Trophoblast cell (in vitro differentiated cells and primary cell): ENCODE data around the gene CEBPA.

Experiments
- DNase-seq, 2 donors: peaks; one replicate each; pipeline ENCODE4 v3.0.0-alpha.2; 2016
- H2AFZ ChIP-seq: 2 replicates; pipeline ENCODE4 v1.6.1; 2013; ENCODE audit warnings: low read length, moderate library complexity, mild to moderate bottlenecking; ENCODE audit not compliant: insufficient read depth, poor library complexity
- H2AK5ac ChIP-seq: 2 replicates; pipeline ENCODE4 v1.6.1; 2013; ENCODE audit warnings: mild to moderate bottlenecking, low read length
- H2BK120ac ChIP-seq: 2 replicates; pipeline ENCODE4 v1.6.1; 2013; ENCODE audit warnings: low read length, mild to moderate bottlenecking, moderate library complexity; ENCODE audit not compliant: insufficient read depth, poor library complexity
- H2BK12ac ChIP-seq: 2 replicates; pipeline ENCODE4 v1.6.1; 2013; ENCODE audit warnings: mild to moderate bottlenecking, low read length, moderate library complexity
- H2BK5ac ChIP-seq: 2 replicates; pipeline ENCODE4 v1.6.1; 2013; ENCODE audit warnings: low read length, low read depth, moderate library complexity, mild to moderate bottlenecking; ENCODE audit not compliant: poor library complexity
- H3K14ac ChIP-seq: 2 replicates; pipeline ENCODE4 v1.6.1; 2013; ENCODE audit warnings: mild to moderate bottlenecking, low read length
- H3K18ac ChIP-seq: 2 replicates; pipeline ENCODE4 v1.6.1; 2013; ENCODE audit warnings: mild to moderate bottlenecking, low read length
- H3K23ac ChIP-seq: 2 replicates; pipeline ENCODE4 v1.6.1; 2013; ENCODE audit warnings: low read length
- H3K27ac ChIP-seq: 2 replicates; pipeline ENCODE4 v1.5.1; 2013; ENCODE audit warnings: low read depth, mild to moderate bottlenecking, inconsistent platforms, low read length, moderate library complexity
- H3K27me3 ChIP-seq: 2 replicates; pipeline ENCODE4 v1.6.1; 2013; ENCODE audit warnings: inconsistent platforms, mild to moderate bottlenecking, low read length, moderate library complexity; ENCODE audit not compliant: insufficient read depth
- H3K36me3 ChIP-seq, 2 experiments: 1 replicate in 1 of 2; 2 replicates in 1 of 2; pipeline ENCODE4 v1.6.1; 2013; ENCODE audit warnings: low read length in 2 of 2, mild to moderate bottlenecking in 2 of 2, moderate library complexity in 1 of 2; ENCODE audit not compliant: insufficient read depth in 2 of 2, control insufficient read depth in 1 of 2
- H3K4ac ChIP-seq: 2 replicates; pipeline ENCODE4 v1.6.1; 2013; ENCODE audit warnings: low read depth, mild to moderate bottlenecking, low read length, moderate library complexity
- H3K4me1 ChIP-seq, 2 experiments: 1 replicate in 1 of 2; 2 replicates in 1 of 2; pipeline ENCODE4 v1.6.1; 2013; ENCODE audit warnings: low read length in 2 of 2, mild to moderate bottlenecking in 2 of 2, moderate library complexity in 1 of 2; ENCODE audit not compliant: insufficient read depth in 2 of 2, control insufficient read depth in 1 of 2
- H3K4me2 ChIP-seq: 2 replicates; pipeline ENCODE4 v1.6.1; 2013; ENCODE audit warnings: inconsistent platforms, mild to moderate bottlenecking, low read length, moderate library complexity
- H3K4me3 ChIP-seq: 2 replicates; pipeline ENCODE4 v1.5.1; 2013; ENCODE audit warnings: mild to moderate bottlenecking, low read depth, low read length, inconsistent platforms
- H3K79me1 ChIP-seq: one replicate; pipeline ENCODE4 v1.6.1; 2013; ENCODE audit warnings: low read length
- H3K79me2 ChIP-seq: 2 replicates; pipeline ENCODE4 v1.6.1; 2013; ENCODE audit warnings: low read length, mild to moderate bottlenecking; ENCODE audit not compliant: control insufficient read depth, insufficient read depth, poor library complexity
- H3K9ac ChIP-seq: 2 replicates; pipeline ENCODE4 v1.6.1; 2013; ENCODE audit warnings: mild to moderate bottlenecking, low read length
- H3K9me3 ChIP-seq: 2 replicates; pipeline ENCODE4 v1.6.1; 2013; ENCODE audit warnings: low read depth, mild to moderate bottlenecking, control low read depth, inconsistent platforms, low read length; ENCODE audit not compliant: insufficient read depth
- H4K12ac ChIP-seq: 2 replicates; pipeline ENCODE4 v1.6.1; 2013; ENCODE audit warnings: low read depth, mild to moderate bottlenecking, low read length, moderate library complexity
- H4K8ac ChIP-seq: 2 replicates; pipeline ENCODE4 v1.6.1; 2013; ENCODE audit warnings: low read depth, mild to moderate bottlenecking, low read length, moderate library complexity
- H4K91ac ChIP-seq: one replicate; pipeline ENCODE4 v1.6.1; 2013; ENCODE audit warnings: low read depth, mild to moderate bottlenecking, low read length, moderate library complexity
- WGBS: extraction: QIAGEN DNeasy Blood & Tissue Kit; methylation state at CpG from one replicate; pipeline ENCODE4 v1.1.7; 2013; ENCODE audit warnings: missing lambda C conversion rate; ENCODE audit not compliant: insufficient read length, insufficient coverage; ENCODE audit errors: extremely low coverage; 5-methylcytosine and 5-hydroxymethylcytosine counted together

The CEBPA gene

GRCh38 chr19:33285441-33285927 lies 16.9 kb downstream of the CEBPA start:
- Histone ChIP-seq H4K12ac (no peak overlapping the region), H3K79me1 (peaks cover 16% of the 10 kb centered on the region), H3K9ac (no peak overlapping the region), H3K36me3 (no peaks in the 10 kb centered on the region), H3K18ac (no peak overlapping the region), H3K4me3 (no peak overlapping the region), H3K4ac (no peak overlapping the region), H3K79me2 (no peaks in the 10 kb centered on the region), H3K23ac (no peak overlapping the region), H3K27me3 (no peaks in the 10 kb centered on the region), H2BK12ac (peak overlapping the region; percentile 2), H3K4me1 (peaks cover 26 to 34% of the 10 kb centered on the region in 2 experiments), H3K9me3 (no peaks in the 10 kb centered on the region), H2AFZ (no peak overlapping the region), H3K27ac (peak overlapping the region; percentile 4), H3K14ac (no peak overlapping the region), H2BK120ac (peak overlapping the region; percentile 23), H2AK5ac (no peak overlapping the region), H4K91ac (peak overlapping the region; percentile 4), H4K8ac (no peak overlapping the region), H3K4me2 (peak overlapping the region; percentile 0), H2BK5ac (peak overlapping the region; percentile 0)
- peak in 1 of 2 donors; percentile 43 for DNase-seq
- no CpG with 5 or more reads among the region's 9 CpGs for WGBS

GRCh38 chr19:33284756-33285155 lies 17.6 kb downstream of the CEBPA start:
- Histone ChIP-seq H3K79me1 (peaks cover 20% of the 10 kb centered on the region), H3K4ac (no peak overlapping the region), H2BK5ac (no peak overlapping the region), H3K9me3 (peaks cover 2% of the 10 kb centered on the region), H3K27ac (no peak overlapping the region), H4K12ac (no peak overlapping the region), H2BK120ac (no peak overlapping the region), H3K4me1 (peaks cover 23 to 30% of the 10 kb centered on the region in 2 experiments), H2BK12ac (no peak overlapping the region), H3K23ac (no peak overlapping the region), H3K18ac (no peak overlapping the region), H3K9ac (no peak overlapping the region), H2AFZ (no peak overlapping the region), H3K79me2 (no peaks in the 10 kb centered on the region), H3K4me2 (no peak overlapping the region), H3K14ac (no peak overlapping the region), H3K36me3 (no peaks in the 10 kb centered on the region), H3K4me3 (no peak overlapping the region), H2AK5ac (no peak overlapping the region), H3K27me3 (no peaks in the 10 kb centered on the region), H4K8ac (no peak overlapping the region), H4K91ac (no peak overlapping the region)
- WGBS, result no CpG with 5 or more reads among the region's 7 CpGs
- peak in 1 of 2 donors; percentile 37 for DNase-seq

GRCh38 chr19:33284146-33284643 lies 18.1 kb downstream of the CEBPA start:
- Histone ChIP-seq H2AFZ (no peak overlapping the region), H3K14ac (no peak overlapping the region), H3K79me2 (no peaks in the 10 kb centered on the region), H3K4ac (no peak overlapping the region), H3K9ac (no peak overlapping the region), H4K12ac (no peak overlapping the region), H2BK120ac (no peak overlapping the region), H2AK5ac (no peak overlapping the region), H2BK5ac (no peak overlapping the region), H3K27me3 (no peaks in the 10 kb centered on the region), H2BK12ac (no peak overlapping the region), H3K4me3 (no peak overlapping the region), H3K23ac (no peak overlapping the region), H4K8ac (no peak overlapping the region), H3K4me1 (peaks cover 23 to 33% of the 10 kb centered on the region in 2 experiments), H4K91ac (no peak overlapping the region), H3K79me1 (peaks cover 18% of the 10 kb centered on the region), H3K27ac (no peak overlapping the region), H3K9me3 (peaks cover 2% of the 10 kb centered on the region), H3K18ac (no peak overlapping the region), H3K4me2 (no peak overlapping the region), H3K36me3 (no peaks in the 10 kb centered on the region)
- DNase-seq, result no peak
- no CpG with 5 or more reads among the region's 12 CpGs for WGBS

GRCh38 chr19:33283589-33283988 lies 18.7 kb downstream of the CEBPA start:
- peak overlapping the region; percentile 15 for H2BK12ac ChIP-seq
- H3K4me2 ChIP-seq, result no peak overlapping the region
- whole genome bisulfite sequencing, result no CpG with 5 or more reads among the region's 6 CpGs
- H3K79me1 ChIP-seq, result peaks cover 22% of the 10 kb centered on the region
- no peak overlapping the region for H2BK120ac ChIP-seq
- H3K9ac ChIP-seq, result no peak overlapping the region
- no peaks in the 10 kb centered on the region for H3K27me3 ChIP-seq
- no peak overlapping the region for H3K4ac ChIP-seq
- no peaks in the 10 kb centered on the region for H3K79me2 ChIP-seq
- H4K8ac ChIP-seq, result no peak overlapping the region
- no peak overlapping the region for H2BK5ac ChIP-seq
- H3K18ac ChIP-seq, result no peak overlapping the region
- H2AK5ac ChIP-seq, result peak overlapping the region; percentile 66
- no peak overlapping the region for H3K23ac ChIP-seq
- no peaks in the 10 kb centered on the region for H3K36me3 ChIP-seq
- H4K91ac ChIP-seq, result peak overlapping the region; percentile 1
- no peak overlapping the region for H3K27ac ChIP-seq
- peaks cover 27 to 37% of the 10 kb centered on the region in 2 experiments for H3K4me1 ChIP-seq
- H3K14ac ChIP-seq, result no peak overlapping the region
- H4K12ac ChIP-seq, result no peak overlapping the region
- no peak overlapping the region for H3K4me3 ChIP-seq
- H2AFZ ChIP-seq, result no peak overlapping the region
- DNase-seq, result no peak
- H3K9me3 ChIP-seq, result peaks cover 2% of the 10 kb centered on the region
